Spleen (tissue), 11 donors: ENCODE measurements around the gene ALDH1L1. TPM values are rescaled to one million over a fixed set of nuclear protein-coding genes. Genes with fewer than 3 reads are reported as not detected.

Experiments
- DNase-seq: peaks from one replicate; pipeline ENCODE4 v3.0.0-alpha.2; 2020
- H3K27ac ChIP-seq, 8 donors: fragments of 200-600 bp; sonication (generic) in 7 of 8; 1 replicate in 4 of 8; 2 replicates in 4 of 8; pipeline versions ENCODE4 v1.5.0 to v1.8.0; 2016 to 2021; ENCODE audit warnings: inconsistent platforms in 4 of 8, mild to moderate bottlenecking in 4 of 8, moderate library complexity in 1 of 8
- H3K27me3 ChIP-seq, 7 donors: fragments of 200-600 bp; sonication (generic) in 6 of 7; replicated peaks in 1 of 7; 1 replicate in 4 of 7; 2 replicates in 3 of 7; pipeline versions ENCODE4 v1.5.0 to v1.8.0; 2016 to 2021; ENCODE audit warnings: inconsistent platforms in 3 of 7, mild to moderate bottlenecking in 1 of 7
- H3K36me3 ChIP-seq, 6 donors: fragments of 200-600 bp; sonication (generic) in 5 of 6; 1 replicate in 4 of 6; 2 replicates in 2 of 6; pipeline versions ENCODE4 v1.5.0 to v1.8.0; 2016 to 2021; ENCODE audit warnings: inconsistent platforms in 2 of 6
- H3K4me1 ChIP-seq, 6 donors: fragments of 200-600 bp; sonication (generic) in 5 of 6; 1 replicate in 3 of 6; 2 replicates in 3 of 6; pipeline versions ENCODE4 v1.5.0 to v1.8.0; 2016 to 2021; ENCODE audit warnings: inconsistent platforms in 3 of 6
- H3K4me3 ChIP-seq, 8 donors: fragments of 200-600 bp; sonication (generic) in 7 of 8; 1 replicate in 4 of 8; 2 replicates in 4 of 8; pipeline versions ENCODE4 v1.5.0 to v1.8.0; 2016 to 2021; ENCODE audit warnings: inconsistent platforms in 4 of 8, mild to moderate bottlenecking in 4 of 8, moderate library complexity in 2 of 8
- H3K9me3 ChIP-seq, 8 donors: fragments of 200-600 bp; sonication (generic) in 7 of 8; 1 replicate in 4 of 8; 2 replicates in 4 of 8; pipeline versions ENCODE4 v1.5.0 to v1.8.0; 2016 to 2021; ENCODE audit warnings: inconsistent platforms in 4 of 8
- POLR2A ChIP-seq, 3 donors: fragments of 450-650 bp; IDR thresholded peaks; one replicate each; pipeline ENCODE4 v1.5.1; 2017; ENCODE audit warnings: antibody characterized with exemption in 3 of 3, mild to moderate bottlenecking in 1 of 3
- POLR2AphosphoS5 ChIP-seq, 3 donors: sonication (generic); formaldehyde crosslinking; IDR thresholded peaks; one replicate each; pipeline ENCODE4 v1.5.1; 2017; ENCODE audit warnings: antibody characterized with exemption in 3 of 3
- WGBS, 5 donors: extraction: QIAGEN DNeasy Blood & Tissue Kit in 3 of 5; methylation state at CpG; one replicate each; pipeline versions ENCODE4 v1.1.5 to v1.1.7; 2013 to 2018; 5-methylcytosine and 5-hydroxymethylcytosine counted together
- intact Hi-C: fragments of 100-400 bp; cut with DNase I; formaldehyde crosslinking; loops from one replicate; pipeline ENCODE4 v1.15.0; 2023; ENCODE audit warnings: low total_unique reads
- polyA plus RNA-seq, 3 donors: library from polyadenylated mRNA; stranded (reverse); fragments of 200-250 nt; gene quantifications; one replicate each; pipeline ENCODE4 v1.2.1, GENCODE V29; 2013
- total RNA-seq, 7 donors: library from RNA; depleted of rRNA in 3 of 7; stranded (reverse); fragments of >200 nt in 3 of 7; fragmentation: NEBNext Ultra II Directional in 4 of 7; extraction: Animal tissue kit (Norgen Biotek cat#: 25700) in 4 of 7; gene quantifications; one replicate each; pipeline versions ENCODE4 v1.1.0 to v1.2.1, GENCODE V29; 2016 to 2021
- TF ChIP-seq, protein P1 (sequence below), 11 experiments: fragments of 200-600 bp in 7 of 11; fragments of 450-650 bp in 4 of 11; sonication (generic) in 4 of 11; IDR thresholded peaks in 8 of 11; conservative IDR thresholded peaks in 3 of 11; 1 replicate in 7 of 11; 2 replicates in 4 of 11; pipeline versions ENCODE4 v1.4.0 to v1.8.0; 2016 to 2021; ENCODE audit warnings: antibody characterized with exemption in 11 of 11, inconsistent platforms in 4 of 11, mild to moderate bottlenecking in 1 of 11
- donor health status: healthy with polysubstance abuse.
- donor health status: DM: no; HTN: no; CAD: no; lungs with moderate emphysema.
- donor health status: DM: no; HTN: no; CAD: no.
- donor health status: Bipolar disorder and iron deficiency.
- donor health status: healthy.
- donor health status: DM: no; HTN: no; CAD: no.
- donor health status: DM: yes; HTN: yes; CAD: no.

Gene ALDH1L1
- total and polyA plus RNA-seq, 10 donors, result 0.09 to 1.3 (median 0.29) TPM; not detected in 3

GRCh38 chr3:126102530-126102951 is 77.8 kb downstream of the ALDH1L1 start:
- DNase-seq, result no peak
- intact Hi-C loops, result no loop called here
- TF ChIP-seq POLR2A (IDR thresholded peaks at IDR 0.05) (no peak), POLR2AphosphoS5 (IDR thresholded peaks at IDR 0.05) (no peak)
- TF ChIP-seq, protein P1, sequence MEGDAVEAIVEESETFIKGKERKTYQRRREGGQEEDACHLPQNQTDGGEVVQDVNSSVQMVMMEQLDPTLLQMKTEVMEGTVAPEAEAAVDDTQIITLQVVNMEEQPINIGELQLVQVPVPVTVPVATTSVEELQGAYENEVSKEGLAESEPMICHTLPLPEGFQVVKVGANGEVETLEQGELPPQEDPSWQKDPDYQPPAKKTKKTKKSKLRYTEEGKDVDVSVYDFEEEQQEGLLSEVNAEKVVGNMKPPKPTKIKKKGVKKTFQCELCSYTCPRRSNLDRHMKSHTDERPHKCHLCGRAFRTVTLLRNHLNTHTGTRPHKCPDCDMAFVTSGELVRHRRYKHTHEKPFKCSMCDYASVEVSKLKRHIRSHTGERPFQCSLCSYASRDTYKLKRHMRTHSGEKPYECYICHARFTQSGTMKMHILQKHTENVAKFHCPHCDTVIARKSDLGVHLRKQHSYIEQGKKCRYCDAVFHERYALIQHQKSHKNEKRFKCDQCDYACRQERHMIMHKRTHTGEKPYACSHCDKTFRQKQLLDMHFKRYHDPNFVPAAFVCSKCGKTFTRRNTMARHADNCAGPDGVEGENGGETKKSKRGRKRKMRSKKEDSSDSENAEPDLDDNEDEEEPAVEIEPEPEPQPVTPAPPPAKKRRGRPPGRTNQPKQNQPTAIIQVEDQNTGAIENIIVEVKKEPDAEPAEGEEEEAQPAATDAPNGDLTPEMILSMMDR (IDR thresholded peaks at IDR 0.05 in 8 of 11, conservative IDR thresholded peaks at IDR 0.05 in 3 of 11), result no peak

GRCh38 chr3:126102011-126102410 is 78.4 kb downstream of the ALDH1L1 start:
- no peaks in the 10 kb centered on the region for H3K36me3 ChIP-seq
- TF ChIP-seq POLR2AphosphoS5 (IDR thresholded peaks at IDR 0.05) (no peak), POLR2A (IDR thresholded peaks at IDR 0.05) (no peak)
- TF ChIP-seq, protein P1 (IDR thresholded peaks at IDR 0.05 in 8 of 11, conservative IDR thresholded peaks at IDR 0.05 in 3 of 11), result no peak
- no peaks in the 10 kb centered on the region for H3K27me3 ChIP-seq
- no peak overlapping the region for H3K27ac ChIP-seq
- no peak for DNase-seq
- WGBS, 5 donors, result 64 to 94% (median 90%) methylated on average over 5 to 8 of the region's 8 CpGs
- H3K9me3 ChIP-seq, result peaks cover 0 to 16% (median 11%) of the 10 kb centered on the region in 8 donors
- no peaks in the 10 kb centered on the region for H3K4me1 ChIP-seq
- H3K4me3 ChIP-seq, result no peak overlapping the region
- intact Hi-C loops, result no loop called here

More at GRCh38 chr3:126102530-126102951, 77.8 kb downstream of the ALDH1L1 start:
- Histone ChIP-seq H3K9me3 (peaks cover 0 to 11% (median 5%) of the 10 kb centered on the region in 8 donors), H3K4me3 (no peak overlapping the region), H3K4me1 (no peaks in the 10 kb centered on the region), H3K36me3 (no peaks in the 10 kb centered on the region), H3K27ac (no peak overlapping the region), H3K27me3 (no peaks in the 10 kb centered on the region)
- 58 to 85% (median 77%) methylated on average over 5 of the region's 5 CpGs for WGBS, 5 donors

DNA sequence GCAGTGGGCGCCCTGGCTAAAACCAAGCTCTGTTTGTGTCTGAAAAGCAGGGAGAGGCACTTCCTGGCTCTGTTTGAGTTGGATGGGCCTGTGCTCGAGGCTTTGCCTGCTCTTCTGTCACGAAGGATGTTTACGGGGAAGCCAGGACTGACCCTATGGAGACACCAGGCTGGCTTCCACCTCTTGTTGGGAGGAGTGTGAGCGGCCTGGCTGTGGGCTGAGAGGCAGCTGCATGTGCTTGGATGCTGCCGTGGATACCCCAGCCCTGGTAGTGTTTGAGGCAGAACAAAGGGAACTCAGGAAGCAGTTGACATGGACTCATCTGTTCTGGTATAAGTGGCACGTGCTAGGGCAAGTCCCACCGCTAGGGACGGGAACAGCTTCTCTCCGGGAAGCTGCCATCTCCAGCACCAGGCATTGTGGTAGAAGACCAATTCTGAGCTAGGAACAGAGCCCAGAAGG is 78.8 kb downstream of the ALDH1L1 start:
- TF ChIP-seq POLR2A (IDR thresholded peaks at IDR 0.05), result no peak
- TF ChIP-seq, protein P1 (IDR thresholded peaks at IDR 0.05 in 8 of 11, conservative IDR thresholded peaks at IDR 0.05 in 3 of 11), result no peak
- TF ChIP-seq POLR2AphosphoS5 (IDR thresholded peaks at IDR 0.05), result no peak
- no peak overlapping the region for H3K4me3 ChIP-seq

DNA sequence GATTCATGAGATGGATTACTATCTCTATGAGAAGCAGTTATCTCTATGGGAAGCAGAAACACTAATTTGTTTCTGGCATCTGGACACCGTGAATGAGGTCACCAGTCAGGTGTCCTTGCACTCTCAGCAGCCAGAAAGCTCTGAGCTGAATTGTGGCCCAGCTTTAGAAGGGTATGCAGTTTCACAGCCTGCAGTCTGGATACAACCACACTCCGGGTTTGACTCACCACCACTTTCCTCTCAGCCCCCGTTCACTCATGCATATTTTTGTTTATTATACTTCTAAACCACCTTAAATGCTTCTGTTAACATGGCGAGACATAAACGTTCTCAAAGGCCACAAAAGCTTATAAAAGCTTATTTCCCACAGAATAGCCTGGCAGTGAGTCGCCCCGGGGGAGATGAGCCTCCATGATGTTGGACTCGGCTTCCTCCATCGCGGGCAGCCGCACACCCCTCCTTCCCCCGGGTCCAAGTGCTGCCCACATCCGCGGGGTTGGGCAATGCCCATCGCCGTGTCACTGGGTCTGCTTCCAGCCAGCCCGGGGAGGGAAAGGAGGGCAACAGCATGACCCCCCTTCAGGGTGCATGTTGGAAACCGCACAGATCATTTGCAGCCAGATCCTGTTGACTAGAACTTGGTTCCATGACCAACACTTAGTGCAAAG is 79.6 kb downstream of the ALDH1L1 start:
- H3K36me3 ChIP-seq, result no peaks in the 10 kb centered on the region
- no peak for TF ChIP-seq POLR2AphosphoS5 (IDR thresholded peaks at IDR 0.05)
- TF ChIP-seq, protein P1 (IDR thresholded peaks at IDR 0.05 in 8 of 11, conservative IDR thresholded peaks at IDR 0.05 in 3 of 11), result no peak
- no peak for TF ChIP-seq POLR2A (IDR thresholded peaks at IDR 0.05)
- H3K9me3 ChIP-seq, result peaks cover 0 to 28% (median 23%) of the 10 kb centered on the region in 8 donors
- no peaks in the 10 kb centered on the region for H3K4me1 ChIP-seq
- no peak overlapping the region for H3K27ac ChIP-seq
- WGBS, 5 donors, result 80 to 87% (median 80%) methylated on average over 13 to 18 of the region's 18 CpGs
- H3K4me3 ChIP-seq, result no peak overlapping the region
- DNase-seq, result no peak
- H3K27me3 ChIP-seq, result no peaks in the 10 kb centered on the region
- intact Hi-C loops, result no loop called here

More for the DNA sequence above, 78.8 kb downstream of the ALDH1L1 start:
- Histone ChIP-seq H3K9me3 (peaks cover 0 to 21% (median 15%) of the 10 kb centered on the region in 8 donors), H3K4me1 (no peaks in the 10 kb centered on the region), H3K36me3 (no peaks in the 10 kb centered on the region), H3K27ac (no peak overlapping the region), H3K27me3 (no peaks in the 10 kb centered on the region)
- intact Hi-C loops, result no loop called here
- no peak for DNase-seq
- WGBS, 5 donors, result 85 to 92% (median 87%) methylated on average over 6 to 10 of the region's 10 CpGs
